Type B pancreatic cell (in vitro differentiated cells): ENCODE results near the gene CRYGA. TPM values are rescaled to one million over a fixed set of nuclear protein-coding genes. Genes with fewer than 3 reads are reported as not detected.

ENCODE experiments used
- DNase-seq: peaks from one replicate; pipeline ENCODE4 v3.0.0; 2021; ENCODE audit warnings: mixed read lengths; ENCODE audit not compliant: unreplicated experiment; ENCODE audit errors: extremely low spot score
- H3K27ac Mint-ChIP-seq: 2 replicates; pipeline ENCODE4 v1.8.0; 2021; ENCODE audit warnings: mild to moderate bottlenecking, mixed read lengths
- H3K27me3 Mint-ChIP-seq: 2 replicates; pipeline ENCODE4 v1.8.0; 2021; ENCODE audit warnings: mixed read lengths
- H3K36me3 Mint-ChIP-seq: 2 replicates; pipeline ENCODE4 v1.8.0; 2021; ENCODE audit warnings: mixed read lengths
- H3K4me1 Mint-ChIP-seq: one replicate; pipeline ENCODE4 v1.8.0; 2021; ENCODE audit warnings: mixed read lengths; ENCODE audit not compliant: unreplicated experiment
- H3K4me3 Mint-ChIP-seq: 2 replicates; pipeline ENCODE4 v1.8.0; 2021; ENCODE audit warnings: mild to moderate bottlenecking, mixed read lengths
- H3K9me3 Mint-ChIP-seq: 2 replicates; pipeline ENCODE4 v1.8.0; 2021; ENCODE audit warnings: mixed read lengths
- total RNA-seq: library from RNA; stranded (reverse); gene quantifications from 2 replicates; pipeline ENCODE4 v1.2.1, GENCODE V29; 2021; ENCODE audit warnings: low replicate concordance
- TF ChIP-seq, protein P1 (sequence below): fragments of 200-600 bp; sonication (generic); conservative IDR thresholded peaks from 2 replicates; pipeline ENCODE4 v1.5.0; 2021; ENCODE audit warnings: antibody characterized with exemption, mild to moderate bottlenecking

The CRYGA gene
- total RNA-seq, 1 donor from 2014 or later = not detected

DNA sequence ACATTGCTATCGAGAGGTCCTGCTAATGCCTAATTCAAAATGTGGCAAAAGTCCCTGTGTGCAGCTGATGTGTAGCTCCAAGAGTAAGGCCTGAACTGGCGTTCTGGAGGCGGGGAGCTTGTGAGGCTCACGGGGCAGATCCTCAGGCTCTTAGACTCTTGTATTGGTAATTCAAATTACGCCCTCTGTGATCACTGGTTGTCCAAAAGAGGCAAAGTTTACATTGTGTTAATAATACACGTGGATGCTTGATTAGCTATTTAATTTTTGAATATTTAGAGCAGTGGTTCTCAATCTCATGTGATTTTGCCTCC lies 12.4 kb upstream of the CRYGA start:
- H3K27ac Mint-ChIP-seq = no peak overlapping the region
- H3K36me3 Mint-ChIP-seq = no peaks in the 10 kb centered on the region
- DNase-seq = no peak
- H3K9me3 Mint-ChIP-seq = no peaks in the 10 kb centered on the region
- TF ChIP-seq, protein P1, sequence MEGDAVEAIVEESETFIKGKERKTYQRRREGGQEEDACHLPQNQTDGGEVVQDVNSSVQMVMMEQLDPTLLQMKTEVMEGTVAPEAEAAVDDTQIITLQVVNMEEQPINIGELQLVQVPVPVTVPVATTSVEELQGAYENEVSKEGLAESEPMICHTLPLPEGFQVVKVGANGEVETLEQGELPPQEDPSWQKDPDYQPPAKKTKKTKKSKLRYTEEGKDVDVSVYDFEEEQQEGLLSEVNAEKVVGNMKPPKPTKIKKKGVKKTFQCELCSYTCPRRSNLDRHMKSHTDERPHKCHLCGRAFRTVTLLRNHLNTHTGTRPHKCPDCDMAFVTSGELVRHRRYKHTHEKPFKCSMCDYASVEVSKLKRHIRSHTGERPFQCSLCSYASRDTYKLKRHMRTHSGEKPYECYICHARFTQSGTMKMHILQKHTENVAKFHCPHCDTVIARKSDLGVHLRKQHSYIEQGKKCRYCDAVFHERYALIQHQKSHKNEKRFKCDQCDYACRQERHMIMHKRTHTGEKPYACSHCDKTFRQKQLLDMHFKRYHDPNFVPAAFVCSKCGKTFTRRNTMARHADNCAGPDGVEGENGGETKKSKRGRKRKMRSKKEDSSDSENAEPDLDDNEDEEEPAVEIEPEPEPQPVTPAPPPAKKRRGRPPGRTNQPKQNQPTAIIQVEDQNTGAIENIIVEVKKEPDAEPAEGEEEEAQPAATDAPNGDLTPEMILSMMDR = no peak
- no peaks in the 10 kb centered on the region for H3K27me3 Mint-ChIP-seq
- H3K4me3 Mint-ChIP-seq = no peak overlapping the region
- peaks cover 19% of the 10 kb centered on the region for H3K4me1 Mint-ChIP-seq

DNA sequence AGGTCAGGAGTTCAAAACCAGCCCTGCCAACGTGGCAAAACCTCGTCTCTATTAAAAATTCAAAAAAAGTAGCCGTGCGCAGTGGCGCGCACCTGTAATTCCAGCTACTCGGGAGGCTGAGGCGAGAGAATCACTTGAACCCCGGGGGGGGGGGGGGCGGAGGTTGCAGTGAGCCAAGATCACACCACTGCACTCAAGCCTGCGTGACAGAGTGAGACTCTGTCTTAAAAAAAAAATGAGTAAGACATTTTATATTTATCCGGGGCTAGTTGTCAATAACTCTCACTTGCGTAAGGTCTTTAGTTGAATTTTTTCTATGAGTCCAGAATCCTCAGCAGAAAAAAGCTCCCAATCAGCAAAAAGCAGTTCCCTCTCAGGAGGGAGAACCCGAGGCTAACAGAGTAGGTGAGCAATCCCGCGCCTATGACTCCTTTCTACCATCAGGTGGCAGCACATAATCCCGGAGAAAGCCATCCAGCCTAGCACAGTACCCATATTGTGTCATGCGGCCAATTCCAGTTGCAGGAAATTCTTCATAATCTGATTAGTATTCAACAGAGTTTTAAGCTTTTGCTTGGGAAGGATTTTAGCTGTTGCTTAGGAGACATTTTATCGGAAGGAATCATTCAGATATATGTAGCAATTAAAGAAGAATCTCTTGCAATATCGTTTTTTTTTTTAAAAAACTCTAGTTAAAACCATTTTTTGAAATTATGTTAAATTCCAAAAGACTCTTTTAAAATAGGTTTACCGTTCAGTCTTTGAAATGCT lies 11.9 kb upstream of the CRYGA start:
- Mint-ChIP-seq H3K27ac (no peak overlapping the region), H3K9me3 (no peaks in the 10 kb centered on the region), H3K27me3 (no peaks in the 10 kb centered on the region), H3K4me1 (peaks cover 19% of the 10 kb centered on the region), H3K4me3 (no peak overlapping the region), H3K36me3 (no peaks in the 10 kb centered on the region)
- TF ChIP-seq, protein P1 = peak; percentile 93
- DNase-seq = peak; percentile 76

DNA sequence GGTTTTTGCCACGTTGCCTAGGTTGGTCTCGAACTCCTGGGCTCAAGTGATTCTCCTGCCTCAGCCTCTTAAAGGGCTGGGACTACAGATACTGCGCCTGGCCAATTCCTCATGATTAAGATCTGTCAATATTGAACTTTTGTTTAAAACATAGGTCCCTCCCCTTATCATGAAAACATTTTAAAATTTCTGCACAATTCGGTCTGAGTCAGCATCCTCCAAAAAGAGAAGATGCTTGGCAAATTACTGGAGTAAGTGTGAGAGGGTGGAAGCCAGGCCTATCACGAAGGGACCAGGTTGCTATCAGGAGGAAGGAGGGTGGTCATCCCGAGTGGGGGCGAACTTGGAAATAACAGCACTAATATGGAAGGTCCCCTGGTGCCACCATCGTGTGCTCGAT lies 10.8 kb upstream of the CRYGA start:
- Mint-ChIP-seq H3K4me1 (peaks cover 13% of the 10 kb centered on the region), H3K27me3 (no peaks in the 10 kb centered on the region), H3K9me3 (no peaks in the 10 kb centered on the region), H3K36me3 (no peaks in the 10 kb centered on the region), H3K27ac (no peak overlapping the region), H3K4me3 (no peak overlapping the region)
- TF ChIP-seq, protein P1 = no peak
- DNase-seq = no peak

DNA sequence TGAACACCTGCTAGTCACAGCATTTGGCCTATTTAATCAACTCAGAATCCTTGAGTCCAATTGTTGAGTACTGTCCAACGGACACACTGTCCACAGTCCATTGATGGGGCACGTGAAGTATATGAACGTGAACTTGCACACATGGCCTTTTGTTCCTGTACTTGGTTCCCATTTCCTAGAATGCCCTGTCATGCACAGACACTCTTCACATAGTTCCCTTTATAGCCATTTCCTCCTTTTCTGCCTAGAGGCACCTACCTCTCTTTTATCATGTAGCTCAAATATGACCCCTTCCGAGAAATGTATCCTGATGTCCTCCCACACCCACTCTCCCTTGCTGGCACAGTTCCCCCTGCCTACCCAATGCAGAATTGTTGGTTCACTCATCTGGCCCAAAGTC lies 8.7 kb upstream of the CRYGA start:
- Mint-ChIP-seq H3K27ac (no peak overlapping the region), H3K36me3 (no peaks in the 10 kb centered on the region)
- DNase-seq = no peak

DNA sequence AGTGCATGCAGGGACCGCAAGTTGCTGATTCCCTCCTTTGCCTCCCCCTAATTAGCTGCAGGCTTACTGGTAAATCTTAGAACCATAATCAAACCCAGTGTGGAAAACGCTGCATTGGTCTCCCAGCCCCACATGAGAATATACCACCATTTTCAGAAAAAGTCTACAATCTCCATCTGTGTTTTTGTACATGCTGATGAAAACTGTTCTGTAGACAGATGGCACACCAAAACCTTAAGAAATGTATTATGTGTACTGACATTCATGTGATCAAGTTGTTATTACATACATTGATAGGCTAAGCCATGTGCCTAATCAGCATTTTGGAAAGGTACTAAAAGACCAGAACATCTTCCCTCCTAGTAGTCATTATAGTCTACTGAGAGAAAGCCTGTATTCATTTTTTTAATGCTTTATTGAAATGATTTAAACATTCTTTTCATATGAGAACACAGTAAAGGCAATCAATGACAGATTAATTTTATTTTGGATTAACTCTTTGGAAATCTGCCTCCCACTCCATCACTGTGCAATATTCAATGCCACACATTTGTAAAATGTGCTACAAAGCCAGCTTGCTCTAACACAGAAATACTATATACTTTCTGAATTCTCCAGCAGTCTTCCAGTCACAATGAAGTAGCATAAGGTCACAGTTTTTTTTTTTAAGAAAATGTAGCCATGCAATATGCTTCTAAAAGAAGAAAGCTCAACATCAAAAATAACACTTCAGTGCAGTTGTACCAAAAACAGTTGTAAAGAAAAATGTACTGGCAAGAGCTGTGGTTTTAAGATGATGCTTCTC lies 1.8 kb upstream of the CRYGA start:
- Mint-ChIP-seq H3K27ac (no peak overlapping the region), H3K27me3 (no peaks in the 10 kb centered on the region), H3K36me3 (no peaks in the 10 kb centered on the region), H3K4me1 (no peaks in the 10 kb centered on the region), H3K4me3 (no peak overlapping the region), H3K9me3 (no peaks in the 10 kb centered on the region)
- TF ChIP-seq, protein P1 = no peak
- no peak for DNase-seq

More for the DNA sequence above, 8.7 kb upstream of the CRYGA start:
- Mint-ChIP-seq H3K9me3 (no peaks in the 10 kb centered on the region), H3K4me3 (no peak overlapping the region), H3K27me3 (no peaks in the 10 kb centered on the region), H3K4me1 (peaks cover 6% of the 10 kb centered on the region)
- TF ChIP-seq, protein P1 = no peak
